ENCODE measurements around the gene NALCN.

The NALCN gene

DNA sequence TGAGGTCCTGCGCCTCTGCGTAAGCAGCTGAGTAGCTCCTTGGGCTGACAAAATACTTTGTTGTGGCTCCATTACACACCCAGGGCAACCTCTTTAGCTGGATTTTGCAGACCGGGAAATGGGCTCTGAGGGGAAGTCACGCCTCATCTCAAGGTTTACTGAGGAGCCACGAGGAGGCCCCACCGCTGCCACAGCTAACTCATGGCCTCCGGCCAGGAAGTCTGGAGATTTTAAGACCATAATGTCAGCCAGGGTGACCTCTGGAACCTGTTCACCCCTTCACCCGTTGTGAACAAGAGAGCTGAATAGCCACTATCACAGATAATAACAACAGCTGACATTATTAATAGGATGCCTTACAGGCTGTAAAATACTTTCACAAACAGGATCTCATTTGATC lies 390.4 kb downstream of the NALCN start:
- no peak for TF ChIP-seq CTCF (IDR thresholded peaks at IDR 0.05; ENCODE audit: extremely low read depth, missing control alignments)
- DNase-seq (ENCODE audit: low spot score): no peak

- TF ChIP-seq CTCF (IDR thresholded peaks at IDR 0.05; ENCODE audit: extremely low read depth, missing control alignments): no peak
These were observed 390.8 kb downstream of the NALCN start for GRCh38 chr13:101025519-101025918.

DNA sequence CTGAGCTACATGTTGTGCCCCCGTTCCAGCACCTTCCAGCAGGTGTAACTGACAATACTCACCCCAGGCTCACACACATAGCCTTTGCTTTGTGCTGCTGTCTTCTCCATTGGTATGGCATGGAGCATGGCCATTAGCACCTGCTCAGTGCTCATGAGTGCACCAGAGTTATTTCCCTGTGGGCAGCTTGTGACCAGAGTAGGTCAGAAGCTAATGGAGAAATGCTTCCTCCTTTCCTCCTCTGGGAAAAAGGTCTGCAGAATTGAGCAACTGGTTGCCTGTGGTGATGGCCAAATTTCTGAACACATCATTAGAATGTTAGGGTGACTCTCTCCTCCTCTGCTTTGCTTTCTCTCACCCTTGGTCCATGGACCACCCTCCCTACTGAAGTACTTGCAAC lies 397.2 kb downstream of the NALCN start:
- no peak for TF ChIP-seq CTCF (IDR thresholded peaks at IDR 0.05; ENCODE audit: extremely low read depth, missing control alignments)
- DNase-seq (ENCODE audit: low spot score): no peak

More at GRCh38 chr13:101025519-101025918, 390.8 kb downstream of the NALCN start:
- DNase-seq (ENCODE audit: low spot score): no peak

DNA sequence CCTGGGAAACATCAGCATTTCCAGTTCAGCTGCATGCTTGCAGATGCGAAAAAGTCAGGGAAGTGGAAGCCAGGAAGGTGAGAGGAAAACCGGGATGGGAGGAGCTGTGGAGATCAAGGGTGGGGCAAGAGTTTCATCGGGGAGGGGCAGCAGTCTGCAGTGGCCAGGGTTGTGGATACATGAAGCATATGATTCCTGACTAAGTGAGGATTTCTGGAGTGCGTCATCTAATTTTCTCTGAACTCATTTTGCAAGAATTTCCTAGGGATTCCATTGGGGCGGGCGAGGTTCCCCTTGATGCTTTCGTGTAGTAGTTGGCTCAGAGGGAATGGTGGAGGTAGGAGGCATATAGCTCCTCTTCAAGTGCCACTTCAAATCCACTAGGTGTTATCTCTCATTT lies 397.6 kb downstream of the NALCN start:
- TF ChIP-seq CTCF (IDR thresholded peaks at IDR 0.05; ENCODE audit: extremely low read depth, missing control alignments): no peak
- no peak for DNase-seq (ENCODE audit: low spot score)

DNA sequence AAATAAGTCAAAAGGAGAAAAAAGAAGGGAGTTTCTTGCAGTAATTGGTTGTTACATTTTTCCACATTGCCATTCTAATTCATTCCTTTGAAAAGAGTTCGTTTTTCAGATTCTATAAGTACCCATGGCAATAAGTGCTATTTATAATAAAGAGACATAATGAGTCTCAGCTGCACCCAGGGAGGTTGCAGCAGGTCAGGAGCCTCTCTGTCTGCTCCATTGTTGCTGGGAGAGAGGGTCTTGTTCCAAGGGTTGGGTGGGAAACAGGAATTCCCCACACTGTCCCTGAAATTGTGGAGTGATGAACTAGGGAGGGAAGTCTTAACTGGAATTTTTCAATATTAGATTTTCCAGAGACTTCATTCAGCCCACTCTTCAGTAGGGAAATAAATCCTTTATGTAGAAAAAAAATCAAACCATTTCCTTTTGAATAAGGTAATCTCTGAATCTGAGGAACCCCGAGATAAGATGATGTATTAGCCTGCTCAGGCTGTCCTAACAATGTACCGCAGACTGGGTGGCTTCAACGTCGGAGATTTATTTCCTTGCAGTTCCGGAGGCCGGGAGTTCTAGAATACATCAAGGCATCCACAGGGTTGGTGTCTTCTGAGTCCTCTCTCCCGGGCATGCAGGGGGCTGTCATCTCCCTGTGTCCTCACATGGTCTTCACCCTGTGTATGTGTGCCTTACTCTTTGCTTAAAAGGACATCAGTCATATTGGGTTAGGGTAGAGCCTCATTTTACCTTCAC lies 399.0 kb downstream of the NALCN start:
- DNase-seq (ENCODE audit: low spot score): no peak
- no peak for TF ChIP-seq CTCF (IDR thresholded peaks at IDR 0.05; ENCODE audit: extremely low read depth, missing control alignments)

GRCh38 chr13:101016475-101016874 lies 399.8 kb downstream of the NALCN start:
- DNase-seq (ENCODE audit: low spot score): no peak
- TF ChIP-seq CTCF (IDR thresholded peaks at IDR 0.05; ENCODE audit: extremely low read depth, missing control alignments): no peak

- TF ChIP-seq CTCF (IDR thresholded peaks at IDR 0.05; ENCODE audit: extremely low read depth, missing control alignments): no peak
- no peak for DNase-seq (ENCODE audit: low spot score)
These were observed 403.1 kb downstream of the NALCN start for GRCh38 chr13:101013245-101013644.
